ENCODE results near the gene ZPLD1. TPM values are rescaled to one million over a fixed set of nuclear protein-coding genes. Genes with fewer than 3 reads are reported as not detected.

Gene ZPLD1
- 1.7 and 12.8 TPM in 2 replicates for total RNA-seq

GRCh38 chr3:102434715-102435114 lies at the start of gene ZPLD1:
Gene ZPLD1 (plus strand): TSS chr3:102435015. CDS start chr3:102438488, 3,473 bp downstream.

